Upper lobe of right lung (tissue), 1 donor: Measurements from ENCODE around the gene FAM53A. TPM values are rescaled to one million over a fixed set of nuclear protein-coding genes. Genes with fewer than 3 reads are reported as not detected.

ENCODE experiments used
- ATAC-seq: fragments of 200-7000 bp; cut with Tn5 transposase; one replicate; pipeline ENCODE4 v1.9.1; 2020; ENCODE audit warnings: mild to moderate bottlenecking, moderate library complexity
- DNase-seq: peaks from one replicate; pipeline ENCODE4 v3.0.0-alpha.2; 2020
- H3K27ac ChIP-seq: fragments of 200-600 bp; one replicate; pipeline ENCODE4 v1.8.0; 2022
- H3K27me3 ChIP-seq: fragments of 200-600 bp; one replicate; pipeline ENCODE4 v1.8.0; 2022; ENCODE audit warnings: mild to moderate bottlenecking
- H3K36me3 ChIP-seq: fragments of 200-600 bp; one replicate; pipeline ENCODE4 v1.8.0; 2022
- H3K4me1 ChIP-seq: fragments of 200-600 bp; one replicate; pipeline ENCODE4 v1.8.0; 2022
- H3K4me3 ChIP-seq: fragments of 200-600 bp; one replicate; pipeline ENCODE4 v1.8.0; 2022; ENCODE audit warnings: mild to moderate bottlenecking
- H3K9me3 ChIP-seq: fragments of 200-600 bp; one replicate; pipeline ENCODE4 v1.8.0; 2022
- CTCF ChIP-seq: fragments of 200-600 bp; IDR thresholded peaks from one replicate; pipeline ENCODE4 v1.8.0; 2022; ENCODE audit warnings: antibody characterized with exemption
- intact Hi-C: fragments of 100-400 bp; cut with DNase I; formaldehyde crosslinking; loops from one replicate; pipeline ENCODE4 v1.11.0; 2022
- total RNA-seq: library from RNA; stranded (reverse); fragmentation: NEBNext Ultra II Directional; extraction: Animal tissue kit (Norgen Biotek cat#: 25700); gene quantifications from one replicate; pipeline ENCODE4 v1.2.1, GENCODE V29; 2021
- donor health status: DM: no; HTN: yes; CAD: no; lungs with severe emphysema.

The FAM53A gene
- total RNA-seq, 1 donor from 2014 or later: 2.8 TPM

- no peak for TF ChIP-seq CTCF
- H3K27ac ChIP-seq: peak overlapping the region; percentile 75
- H3K4me3 ChIP-seq: peak overlapping the region; percentile 89
- H3K4me1 ChIP-seq: peaks cover 27% of the 10 kb centered on the region
- no peaks in the 10 kb centered on the region for H3K9me3 ChIP-seq
- intact Hi-C loops: no loop called here
- peaks cover 17% of the 10 kb centered on the region for H3K36me3 ChIP-seq
- no peaks in the 10 kb centered on the region for H3K27me3 ChIP-seq
- DNase-seq (no peak), ATAC-seq (no peak)
These were observed 37.8 kb upstream of the FAM53A start for GRCh38 chr4:1721666-1722550.

- H3K27me3 ChIP-seq: no peaks in the 10 kb centered on the region
- intact Hi-C loops: no loop called here
These were observed 37.0 kb upstream of the FAM53A start, which contains the start of the genes TACC3 and TMEM129 for GRCh38 chr4:1721003-1721665. TACC3 (plus strand) TSS chr4:1721521; CDS start chr4:1723422, 1,901 bp downstream. TMEM129 (minus strand) TSS chr4:1721323; CDS start chr4:1720837, 486 bp downstream.

GRCh38 chr4:1720163-1720983, 36.3 kb upstream of the FAM53A start:
- Histone ChIP-seq H3K36me3 (peaks cover 20% of the 10 kb centered on the region), H3K4me1 (peaks cover 21% of the 10 kb centered on the region), H3K27ac (peak overlapping the region; percentile 91), H3K27me3 (no peaks in the 10 kb centered on the region), H3K9me3 (no peaks in the 10 kb centered on the region), H3K4me3 (peak overlapping the region; percentile 89)
- no peak for TF ChIP-seq CTCF
- DNase-seq: peak; percentile 84
- ATAC-seq: peak; percentile 52
- intact Hi-C loops: no loop called here

More at GRCh38 chr4:1721003-1721665, 37.0 kb upstream of the FAM53A start, which contains the start of the genes TACC3 and TMEM129:
- Histone ChIP-seq H3K36me3 (peaks cover 20% of the 10 kb centered on the region), H3K27ac (peak within 1 kb of the TSS; percentile 91), H3K4me1 (peaks cover 21% of the 10 kb centered on the region), H3K4me3 (peak within 1 kb of the TSS; percentile 89), H3K9me3 (no peaks in the 10 kb centered on the region)
- no peak for TF ChIP-seq CTCF
- peak; percentile 93 for ATAC-seq
- DNase-seq: peak; percentile 97

- Histone ChIP-seq H3K27ac (no peak overlapping the region), H3K9me3 (no peaks in the 10 kb centered on the region), H3K27me3 (no peaks in the 10 kb centered on the region), H3K4me3 (no peak overlapping the region), H3K4me1 (peaks cover 40% of the 10 kb centered on the region), H3K36me3 (peaks cover 20% of the 10 kb centered on the region)
- DNase-seq (peak; percentile 50), ATAC-seq (no peak)
- TF ChIP-seq CTCF: no peak
- intact Hi-C loops: no loop called here
These were observed 34.2 kb upstream of the FAM53A start for GRCh38 chr4:1718095-1718850.
